ENCODE data around the gene MYO7A. TPM values are rescaled to one million over a fixed set of nuclear protein-coding genes. Genes with fewer than 3 reads are reported as not detected.

Gene MYO7A
- total RNA-seq, 4 donors from 2014 or later: 0.15 to 4.0 (median 1.2) TPM

- no peak overlapping the region for H3K4me3 ChIP-seq
- H3K4me1 ChIP-seq: peaks cover 21 to 71% (median 23%) of the 10 kb centered on the region in 3 donors
- intact Hi-C loops (cut with DNase I): no loop called here
- TF ChIP-seq CTCF (IDR thresholded peaks at IDR 0.05) (no peak), POLR2A (IDR thresholded peaks at IDR 0.05) (no peak)
- peaks cover 0 to 5% (median 0%) of the 10 kb centered on the region in 3 donors for H3K36me3 ChIP-seq
- no peaks in the 10 kb centered on the region for H3K27me3 ChIP-seq
- DNase-seq: no peak
- H3K9me3 ChIP-seq: no peaks in the 10 kb centered on the region
- no peak overlapping the region for H3K27ac ChIP-seq
- WGBS, 2 donors: 85 to 100% methylated on average over 1 to 3 of the region's 6 CpGs
Observed at GRCh38 chr11:77085652-77086051, 42.4 kb upstream of the MYO7A start.

DNA sequence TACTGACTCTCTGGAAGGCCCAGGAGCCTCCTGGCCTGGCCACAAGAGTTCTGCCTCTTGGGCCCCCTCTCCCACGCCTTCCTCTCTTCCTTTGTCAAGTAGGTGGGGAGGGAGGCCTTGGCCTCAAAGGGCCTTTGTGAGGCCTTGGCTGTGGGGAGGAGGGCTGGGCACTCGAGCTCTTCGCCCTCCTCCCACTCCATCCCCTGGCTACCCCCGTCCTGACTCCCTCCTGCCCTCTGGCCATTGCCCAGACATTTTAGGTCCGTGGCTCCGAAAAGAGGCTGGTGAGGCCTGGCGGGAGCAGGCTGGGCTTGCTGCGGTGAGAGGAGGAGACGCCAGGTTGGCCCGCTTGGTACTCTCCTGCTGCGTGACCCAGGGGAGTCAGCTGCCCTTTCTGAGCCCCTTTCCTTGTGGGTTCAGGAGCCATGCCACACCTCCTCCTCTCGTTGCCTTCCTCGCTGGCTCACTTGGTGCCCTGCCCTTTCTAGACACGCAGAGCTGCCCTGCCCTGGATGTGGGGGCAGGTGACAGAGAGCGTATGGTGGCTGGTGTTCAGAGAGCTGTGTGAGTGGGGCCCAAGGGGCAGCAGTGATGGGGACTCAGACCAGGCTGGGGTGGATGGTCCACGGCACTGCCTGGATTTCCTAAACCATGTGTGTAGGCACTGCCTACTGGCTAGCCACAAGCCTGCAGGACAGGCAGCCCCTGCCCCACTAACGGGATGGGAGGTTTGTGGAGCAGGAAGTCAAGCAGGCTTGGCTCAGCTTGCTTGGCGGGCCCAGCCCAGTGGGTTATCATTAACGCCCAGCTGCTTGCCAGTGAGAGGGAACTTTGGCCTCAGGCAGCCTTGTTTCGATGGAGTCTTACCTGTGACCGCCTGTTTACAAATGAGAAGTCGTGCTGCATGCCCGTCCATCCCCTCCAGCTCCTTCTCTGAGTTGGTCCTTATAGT lies 41.2 kb upstream of the MYO7A start:
- Histone ChIP-seq H3K4me3 (no peak overlapping the region), H3K36me3 (peaks cover 0 to 5% (median 0%) of the 10 kb centered on the region in 3 donors), H3K4me1 (peaks cover 23 to 80% (median 25%) of the 10 kb centered on the region in 3 donors), H3K27me3 (no peaks in the 10 kb centered on the region), H3K9me3 (no peaks in the 10 kb centered on the region), H3K27ac (peak overlapping the region; percentile 3 to 69 (median 24))
- intact Hi-C loops (cut with DNase I): no loop called here
- no peak for DNase-seq
- TF ChIP-seq CTCF (IDR thresholded peaks at IDR 0.05) (no peak), POLR2A (IDR thresholded peaks at IDR 0.05) (no peak)
- WGBS, 2 donors: 67 to 97% methylated on average over 5 to 6 of the region's 23 CpGs

GRCh38 chr11:77087723-77088225 lies 40.3 kb upstream of the MYO7A start:
- Histone ChIP-seq H3K9me3 (no peaks in the 10 kb centered on the region), H3K4me3 (no peak overlapping the region), H3K27ac (peak overlapping the region; percentile 0 to 69 (median 12)), H3K4me1 (peaks cover 17 to 71% (median 20%) of the 10 kb centered on the region in 3 donors), H3K36me3 (peaks cover 0 to 5% (median 0%) of the 10 kb centered on the region in 3 donors), H3K27me3 (no peaks in the 10 kb centered on the region)
- no peak for TF ChIP-seq CTCF (IDR thresholded peaks at IDR 0.05)
- no peak for TF ChIP-seq POLR2A (IDR thresholded peaks at IDR 0.05)
- intact Hi-C loops (cut with DNase I): no loop called here
- 89 to 97% methylated on average over 4 to 8 of the region's 9 CpGs for WGBS, 2 donors
- no peak for DNase-seq

DNA sequence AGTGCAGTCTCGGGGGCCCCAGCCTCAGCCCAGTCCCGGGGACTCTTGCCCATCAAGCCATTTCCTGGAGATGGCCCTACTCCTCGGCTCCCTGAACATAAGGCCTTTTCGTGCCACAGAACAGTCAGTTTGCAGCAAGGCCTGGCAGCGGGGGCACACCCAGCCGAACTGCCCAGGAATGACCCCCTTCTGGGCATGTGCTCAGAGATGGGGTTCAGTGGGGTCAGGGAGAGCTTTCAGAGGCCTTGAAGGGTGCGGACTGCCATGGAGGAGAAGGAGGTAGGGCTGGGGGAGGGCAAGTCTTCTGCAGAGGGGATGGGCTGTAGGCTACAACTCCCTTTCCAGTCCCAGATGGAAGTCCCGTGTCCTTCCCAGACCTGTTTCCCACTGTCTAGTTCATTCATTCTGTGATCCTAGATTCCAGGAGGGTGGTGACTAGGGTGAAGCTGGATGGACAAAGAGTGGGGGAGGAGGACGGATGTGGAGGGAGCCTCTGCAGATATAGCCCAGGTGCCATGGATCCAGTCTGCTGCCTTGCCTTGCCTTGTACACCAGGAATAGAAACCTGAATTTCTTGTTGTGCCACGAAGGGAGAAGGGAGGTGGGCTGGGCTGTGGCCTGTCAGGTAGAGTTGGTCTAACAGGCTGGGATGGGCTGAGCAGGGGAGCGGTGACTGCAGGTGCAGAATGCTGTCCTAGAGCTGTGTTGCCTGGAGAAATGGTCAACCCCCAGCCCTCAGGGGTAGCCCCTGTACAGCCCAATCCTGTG lies 39.6 kb upstream of the MYO7A start:
- no peaks in the 10 kb centered on the region for H3K27me3 ChIP-seq
- no peak overlapping the region for H3K4me3 ChIP-seq
- peak overlapping the region; percentile 0 to 69 (median 12) for H3K27ac ChIP-seq
- intact Hi-C loops (cut with DNase I): no loop called here
- DNase-seq: no peak
- H3K4me1 ChIP-seq: peaks cover 11 to 64% (median 15%) of the 10 kb centered on the region in 3 donors
- peaks cover 0 to 5% (median 0%) of the 10 kb centered on the region in 3 donors for H3K36me3 ChIP-seq
- WGBS, 2 donors: 57 to 64% methylated on average over 7 to 8 of the region's 11 CpGs
- no peak for TF ChIP-seq CTCF (IDR thresholded peaks at IDR 0.05)
- no peak for TF ChIP-seq POLR2A (IDR thresholded peaks at IDR 0.05)
- no peaks in the 10 kb centered on the region for H3K9me3 ChIP-seq
